HG02798 (cell line): ENCODE data around the gene LMBR1.
"Not testable (repeated sequence)": the region's sequence is repeated elsewhere in the genome, so short reads cannot be mapped to it uniquely, and the experiment has no call there.

Source experiments
- ATAC-seq: cut with Tn5 transposase; IDR thresholded peaks from one replicate; pipeline ENCODE4 v1.9.1; 2021; ENCODE audit warnings: mild to moderate bottlenecking; ENCODE audit not compliant: unreplicated experiment, poor library complexity

LMBR1 gene

GRCh38 chr7:156668130-156668741 lies 224.7 kb downstream of the LMBR1 start:
- no peak for ATAC-seq

- no peak for ATAC-seq
Observed at GRCh38 chr7:156667110-156667426, 225.9 kb downstream of the LMBR1 start.

- ATAC-seq = no peak
Observed at GRCh38 chr7:156666368-156667109, 226.4 kb downstream of the LMBR1 start.

GRCh38 chr7:156665101-156665500 lies 227.9 kb downstream of the LMBR1 start:
- ATAC-seq = no peak

GRCh38 chr7:156662277-156662676 lies 230.7 kb downstream of the LMBR1 start:
- no peak for ATAC-seq

- no peak for ATAC-seq
Observed at GRCh38 chr7:156661637-156662036, 231.3 kb downstream of the LMBR1 start.

GRCh38 chr7:156659961-156660360 lies 233.0 kb downstream of the LMBR1 start:
- no peak for ATAC-seq

GRCh38 chr7:156659203-156659602 lies 233.8 kb downstream of the LMBR1 start:
- ATAC-seq = no peak

- ATAC-seq = no peak
Observed at GRCh38 chr7:156657681-156658080, 235.3 kb downstream of the LMBR1 start.

GRCh38 chr7:156656598-156656997 lies 236.4 kb downstream of the LMBR1 start:
- peak; percentile 55 for ATAC-seq

- ATAC-seq = no peak
Observed at GRCh38 chr7:156655983-156656382, 237.0 kb downstream of the LMBR1 start.

- ATAC-seq = no peak
Observed at GRCh38 chr7:156655251-156655650, 237.7 kb downstream of the LMBR1 start.

- no peak for ATAC-seq
Observed at GRCh38 chr7:156654511-156655234, 238.3 kb downstream of the LMBR1 start.

- no peak for ATAC-seq
Observed at GRCh38 chr7:156652886-156653568, 240.0 kb downstream of the LMBR1 start.

- ATAC-seq = no peak
Observed at GRCh38 chr7:156651474-156651873, 241.5 kb downstream of the LMBR1 start.

- no peak for ATAC-seq
Observed at GRCh38 chr7:156650042-156650441, 242.9 kb downstream of the LMBR1 start.

- not testable (repeated sequence) for ATAC-seq
Observed at GRCh38 chr7:156647330-156647729, 245.7 kb downstream of the LMBR1 start.

GRCh38 chr7:156642306-156643045 lies 250.5 kb downstream of the LMBR1 start:
- no peak for ATAC-seq

- ATAC-seq = peak; percentile 47
Observed at GRCh38 chr7:156640949-156641485, 252.0 kb downstream of the LMBR1 start.
